Gastroesophageal sphincter (tissue), 3 donors: Measurements from ENCODE around the gene YWHAH.

Experiments used
- CTCF ChIP-seq, 4 experiments: fragments of 200-600 bp in 2 of 4; fragments of 450-650 bp in 2 of 4; sonication (generic) in 1 of 4; IDR thresholded peaks; one replicate each; pipeline ENCODE4 v1.5.1; 2017 to 2019; ENCODE audit warnings: antibody characterized with exemption in 4 of 4, mild to moderate bottlenecking in 2 of 4, moderate library complexity in 2 of 4
- EP300 ChIP-seq: sonication (generic); formaldehyde crosslinking; IDR thresholded peaks from one replicate; pipeline ENCODE4 v1.6.1; 2017; ENCODE audit warnings: antibody characterized with exemption, mild to moderate bottlenecking
- POLR2A ChIP-seq, 2 donors: fragments of 450-650 bp; IDR thresholded peaks; one replicate each; pipeline ENCODE4 v1.6.1; 2017; ENCODE audit warnings: antibody characterized with exemption in 2 of 2, mild to moderate bottlenecking in 2 of 2, moderate library complexity in 1 of 2
- POLR2AphosphoS5 ChIP-seq: sonication (generic); formaldehyde crosslinking; IDR thresholded peaks from one replicate; pipeline ENCODE4 v1.6.1; 2017; ENCODE audit warnings: antibody characterized with exemption

GRCh38 chr22:31923747-31924146, 20.6 kb upstream of the YWHAH start:
- no peak for TF ChIP-seq CTCF (IDR thresholded peaks at IDR 0.05)
- no peak for TF ChIP-seq EP300
- TF ChIP-seq POLR2AphosphoS5: no peak
- TF ChIP-seq POLR2A (IDR thresholded peaks at IDR 0.05): no peak
